HEK293 (cell line): Measurements from ENCODE around the gene TEPSIN.

ENCODE experiments used
- CTCF ChIA-PET: fragments of 350-600 bp; formaldehyde crosslinking; extraction: SDS; loops from one replicate; lab custom pipeline; 2021; ENCODE audit warnings: antibody characterized with exemption; lab: Yijun Ruan, JAX
- POLR2A ChIA-PET: fragments of 300-600 bp; formaldehyde crosslinking; extraction: SDS; loops from one replicate; lab custom pipeline; 2020; ENCODE audit warnings: antibody characterized with exemption, inconsistent platforms; lab: Yijun Ruan, JAX
- H3K27ac ChIP-seq: fragments of 200-500 bp; sonication (Bioruptor generic); 2 replicates; pipeline ENCODE4 v1.5.1; 2014; ENCODE audit warnings: low read depth, low read length, control low read depth, inconsistent platforms; ENCODE audit errors: extremely low read depth
- H3K36me3 ChIP-seq, 2 experiments: fragments of 200-500 bp in 1 of 2; sonication (Bioruptor generic) in 1 of 2; 1 replicate in 1 of 2; 2 replicates in 1 of 2; pipeline ENCODE4 v1.5.1; 2014 to 2017; ENCODE audit warnings: inconsistent platforms in 2 of 2, low read length in 2 of 2; ENCODE audit not compliant: control insufficient read depth in 2 of 2, insufficient read depth in 1 of 2
- H3K4me1 ChIP-seq: fragments of 200-500 bp; sonication (Bioruptor generic); 2 replicates; pipeline ENCODE4 v1.5.1; 2014; ENCODE audit warnings: mild to moderate bottlenecking, low read length, inconsistent platforms; ENCODE audit not compliant: control insufficient read depth, insufficient read depth
- H3K4me3 ChIP-seq: 2 replicates; pipeline ENCODE4 v1.5.1; 2011; ENCODE audit warnings: low read depth, mild to moderate bottlenecking, control low read depth, low read length, moderate library complexity
- H3K9me3 ChIP-seq: fragments of 200-500 bp; sonication (Bioruptor generic); 2 replicates; pipeline ENCODE4 v1.5.1; 2014; ENCODE audit warnings: low read depth, low read length, inconsistent platforms; ENCODE audit not compliant: control insufficient read depth, insufficient read depth
- KLF10 ChIP-seq: fragments of 450-650 bp; IDR thresholded peaks from 2 replicates; pipeline ENCODE4 v1.5.1; 2018; ENCODE audit warnings: missing biosample characterization, mild to moderate bottlenecking, missing genetic modification characterization
- KLF8 ChIP-seq: fragments of 450-650 bp; formaldehyde crosslinking; IDR thresholded peaks from 2 replicates; pipeline ENCODE4 v1.5.1; 2016; ENCODE audit warnings: missing biosample characterization, missing genetic modification characterization
- ZBTB20 ChIP-seq: fragments of 450-650 bp; formaldehyde crosslinking; IDR thresholded peaks from 2 replicates; pipeline ENCODE4 v1.5.1; 2016; ENCODE audit warnings: missing biosample characterization, missing genetic modification characterization
- ZNF169 ChIP-seq: fragments of 450-650 bp; formaldehyde crosslinking; IDR thresholded peaks from 2 replicates; pipeline ENCODE4 v1.5.1; 2016; ENCODE audit warnings: missing biosample characterization, missing genetic modification characterization
- ZNF175 ChIP-seq: fragments of 450-650 bp; formaldehyde crosslinking; IDR thresholded peaks from 2 replicates; pipeline ENCODE4 v1.5.1; 2016; ENCODE audit warnings: missing biosample characterization, missing genetic modification characterization
- ZNF223 ChIP-seq: fragments of 450-650 bp; formaldehyde crosslinking; IDR thresholded peaks from 2 replicates; pipeline ENCODE4 v1.5.1; 2016; ENCODE audit warnings: missing biosample characterization, missing genetic modification characterization
- ZNF426 ChIP-seq: fragments of 450-650 bp; formaldehyde crosslinking; IDR thresholded peaks from 2 replicates; pipeline ENCODE4 v1.5.1; 2017; ENCODE audit warnings: missing biosample characterization, missing genetic modification characterization, mild to moderate bottlenecking, inconsistent platforms, moderate library complexity
- ZNF449 ChIP-seq: fragments of 450-650 bp; formaldehyde crosslinking; IDR thresholded peaks from 2 replicates; pipeline ENCODE4 v1.5.1; 2017; ENCODE audit warnings: missing biosample characterization, mild to moderate bottlenecking, missing genetic modification characterization, moderate library complexity
- ZNF473 ChIP-seq: fragments of 450-650 bp; formaldehyde crosslinking; IDR thresholded peaks from 2 replicates; pipeline ENCODE4 v1.5.1; 2017; ENCODE audit warnings: missing biosample characterization, missing genetic modification characterization
- ZNF658 ChIP-seq: fragments of 450-650 bp; formaldehyde crosslinking; IDR thresholded peaks from 2 replicates; pipeline ENCODE4; 2016; ENCODE audit warnings: missing biosample characterization, missing genetic modification characterization
- ZNF660 ChIP-seq: fragments of 450-650 bp; IDR thresholded peaks from 2 replicates; pipeline ENCODE4 v1.5.1; 2018; ENCODE audit warnings: missing biosample characterization, mild to moderate bottlenecking, missing genetic modification characterization
- ZNF776 ChIP-seq: fragments of 450-650 bp; formaldehyde crosslinking; IDR thresholded peaks from 2 replicates; pipeline ENCODE4 v1.5.0; 2017; ENCODE audit warnings: missing biosample characterization, missing genetic modification characterization, borderline replicate concordance
- ZNF843 ChIP-seq: fragments of 450-650 bp; formaldehyde crosslinking; IDR thresholded peaks from 2 replicates; pipeline ENCODE4 v1.5.1; 2016; ENCODE audit warnings: missing biosample characterization, missing genetic modification characterization
- TF ChIP-seq, protein P1 (sequence below): fragments of 450-650 bp; formaldehyde crosslinking; IDR thresholded peaks from 2 replicates; pipeline ENCODE4 v1.5.1; 2016; ENCODE audit warnings: missing biosample characterization, missing genetic modification characterization
- TF ChIP-seq, protein P2 (sequence below): fragments of 450-650 bp; formaldehyde crosslinking; IDR thresholded peaks from 2 replicates; pipeline ENCODE4 v1.5.1; 2016; ENCODE audit warnings: missing biosample characterization, missing genetic modification characterization
- TF ChIP-seq, protein P3 (sequence below): fragments of 450-650 bp; formaldehyde crosslinking; IDR thresholded peaks from 2 replicates; pipeline ENCODE4 v1.5.1; 2016; ENCODE audit warnings: missing biosample characterization, missing genetic modification characterization

The TEPSIN gene

DNA sequence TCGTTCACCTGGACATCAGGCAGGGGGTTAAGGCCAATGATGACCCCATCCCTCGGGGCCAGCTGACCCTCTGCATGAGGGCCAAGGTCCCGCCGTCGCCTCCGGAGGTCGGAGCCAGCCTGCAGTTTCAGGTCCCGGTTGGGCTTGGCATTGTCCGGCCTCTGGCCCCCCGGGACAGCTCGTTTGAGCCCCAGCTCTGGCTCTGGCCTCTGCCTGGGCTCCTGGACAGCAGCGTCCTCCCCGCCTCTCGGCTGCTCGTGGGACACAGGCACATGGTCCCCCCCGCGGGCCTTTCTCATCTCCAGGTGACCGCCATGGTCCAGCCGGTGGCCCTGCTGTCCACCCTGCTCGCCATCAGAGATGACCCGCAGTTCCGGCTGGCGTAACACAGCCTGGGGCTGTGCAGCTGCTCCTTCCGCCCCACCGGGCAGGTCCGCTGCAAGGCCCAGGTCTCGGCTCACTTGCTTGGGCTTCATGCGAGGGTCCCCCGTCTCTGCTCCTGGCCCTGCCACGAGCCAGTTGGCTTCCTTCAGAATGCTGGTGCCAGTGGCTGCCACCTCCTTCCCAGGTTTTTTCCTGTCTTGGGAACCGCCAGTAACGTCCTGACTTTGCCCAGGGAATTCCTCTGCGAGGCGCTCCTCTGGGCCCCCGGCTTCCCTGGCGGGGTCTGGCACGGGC is 6.9 kb upstream of the TEPSIN start (continued):
- TF ChIP-seq ZNF449 (tag by site-specific recombination): peak; percentile 65; the same call in 1 of the 2 replicates

- TF ChIP-seq ZNF658 (no peak), ZNF175 (no peak), ZNF843 (tag by site-specific recombination) (no peak), KLF8 (tag by site-specific recombination) (no peak), ZNF660 (tag by site-specific recombination) (no peak), ZNF169 (tag by site-specific recombination) (no peak)
- POLR2A ChIA-PET: interaction anchor here (0.5 kb wide), 1 partner anchor 402 kb away, joined by 4 read pairs; no protein-coding TSS in a partner anchor
- Histone ChIP-seq H3K27ac (no peak overlapping the region), H3K36me3 (peaks cover 0 to 47% of the 10 kb centered on the region in 2 experiments; a peak in 2 of 3 replicates), H3K9me3 (no peaks in the 10 kb centered on the region), H3K4me3 (no peak overlapping the region), H3K4me1 (no peaks in the 10 kb centered on the region; the same call in 1 of the 2 replicates)
- CTCF ChIA-PET: interaction anchor here (0.7 to 1.3 kb wide), 2 partner anchors 147 to 731 kb away, joined by 3 read pairs; no protein-coding TSS in a partner anchor
These were observed 6.3 kb upstream of the TEPSIN start for GRCh38 chr17:81245024-81245664.

DNA sequence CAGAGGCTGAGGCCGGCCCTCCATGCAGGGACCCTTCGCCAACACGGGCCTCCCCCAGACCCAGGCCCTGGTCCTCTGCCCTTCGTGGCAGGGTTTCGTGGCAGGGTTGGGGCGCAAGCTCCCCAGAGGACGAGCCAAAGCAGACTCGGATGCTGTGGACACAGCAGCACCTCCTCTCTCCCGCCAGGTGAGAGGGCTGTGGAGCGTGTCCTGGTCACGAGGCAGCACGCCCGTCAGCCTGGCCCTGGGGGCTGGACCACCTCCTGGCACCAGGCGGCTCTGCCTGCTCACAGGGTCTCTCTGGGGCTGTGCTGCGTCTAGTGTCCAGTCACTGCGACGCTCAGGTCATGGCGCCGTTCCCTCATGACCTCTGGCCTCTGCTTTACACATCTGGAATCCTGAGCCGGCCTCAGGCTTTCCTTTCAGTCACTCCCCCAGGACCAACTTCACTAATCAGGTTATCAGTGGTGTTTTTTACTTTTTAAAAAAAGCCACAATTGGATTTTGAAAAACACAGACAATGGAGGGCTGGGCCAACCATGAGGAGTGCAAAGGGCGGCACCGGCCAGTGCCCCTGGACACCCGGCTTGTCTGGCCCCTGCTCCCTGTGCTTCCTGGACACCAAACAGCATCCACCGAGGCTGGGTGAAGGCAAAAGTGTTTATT is 5.6 kb upstream of the TEPSIN start:
- POLR2A ChIA-PET: interaction anchor here (1.2 kb wide), 1 partner anchor 22 kb away, joined by 4 read pairs; the partner anchor contains the start of gene CEP131
- Histone ChIP-seq H3K4me3 (no peak overlapping the region), H3K9me3 (no peaks in the 10 kb centered on the region), H3K4me1 (no peaks in the 10 kb centered on the region; the same call in 1 of the 2 replicates), H3K36me3 (peaks cover 0 to 40% of the 10 kb centered on the region in 2 experiments; a peak in 2 of 3 replicates), H3K27ac (no peak overlapping the region)
- CTCF ChIA-PET: interaction anchor here (1.3 kb wide), 1 partner anchor 147 kb away, joined by 3 read pairs; no protein-coding TSS in a partner anchor
- TF ChIP-seq ZNF776 (tag by site-specific recombination) (no peak), ZBTB20 (tag by site-specific recombination) (no peak), ZNF473 (tag by site-specific recombination) (no peak), ZNF426 (tag by site-specific recombination) (no peak), ZNF660 (tag by site-specific recombination) (no peak), KLF10 (tag by site-specific recombination) (no peak), ZNF223 (tag by site-specific recombination) (no peak)
- TF ChIP-seq, protein P1, sequence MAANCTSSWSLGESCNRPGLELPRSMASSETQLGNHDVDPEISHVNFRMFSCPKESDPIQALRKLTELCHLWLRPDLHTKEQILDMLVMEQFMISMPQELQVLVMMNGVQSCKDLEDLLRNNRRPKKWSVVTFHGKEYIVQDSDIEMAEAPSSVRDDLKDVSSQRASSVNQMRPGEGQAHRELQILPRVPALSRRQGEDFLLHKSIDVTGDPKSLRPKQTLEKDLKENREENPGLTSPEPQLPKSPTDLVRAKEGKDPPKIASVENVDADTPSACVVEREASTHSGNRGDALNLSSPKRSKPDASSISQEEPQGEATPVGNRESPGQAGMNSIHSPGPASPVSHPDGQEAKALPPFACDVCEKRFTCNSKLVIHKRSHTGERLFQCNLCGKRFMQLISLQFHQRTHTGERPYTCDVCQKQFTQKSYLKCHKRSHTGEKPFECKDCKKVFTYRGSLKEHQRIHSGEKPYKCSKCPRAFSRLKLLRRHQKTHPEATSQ (tag by site-specific recombination): no peak
- TF ChIP-seq, protein P2, sequence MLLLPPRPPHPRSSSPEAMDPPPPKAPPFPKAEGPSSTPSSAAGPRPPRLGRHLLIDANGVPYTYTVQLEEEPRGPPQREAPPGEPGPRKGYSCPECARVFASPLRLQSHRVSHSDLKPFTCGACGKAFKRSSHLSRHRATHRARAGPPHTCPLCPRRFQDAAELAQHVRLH (tag by site-specific recombination): no peak
- TF ChIP-seq, protein P3, sequence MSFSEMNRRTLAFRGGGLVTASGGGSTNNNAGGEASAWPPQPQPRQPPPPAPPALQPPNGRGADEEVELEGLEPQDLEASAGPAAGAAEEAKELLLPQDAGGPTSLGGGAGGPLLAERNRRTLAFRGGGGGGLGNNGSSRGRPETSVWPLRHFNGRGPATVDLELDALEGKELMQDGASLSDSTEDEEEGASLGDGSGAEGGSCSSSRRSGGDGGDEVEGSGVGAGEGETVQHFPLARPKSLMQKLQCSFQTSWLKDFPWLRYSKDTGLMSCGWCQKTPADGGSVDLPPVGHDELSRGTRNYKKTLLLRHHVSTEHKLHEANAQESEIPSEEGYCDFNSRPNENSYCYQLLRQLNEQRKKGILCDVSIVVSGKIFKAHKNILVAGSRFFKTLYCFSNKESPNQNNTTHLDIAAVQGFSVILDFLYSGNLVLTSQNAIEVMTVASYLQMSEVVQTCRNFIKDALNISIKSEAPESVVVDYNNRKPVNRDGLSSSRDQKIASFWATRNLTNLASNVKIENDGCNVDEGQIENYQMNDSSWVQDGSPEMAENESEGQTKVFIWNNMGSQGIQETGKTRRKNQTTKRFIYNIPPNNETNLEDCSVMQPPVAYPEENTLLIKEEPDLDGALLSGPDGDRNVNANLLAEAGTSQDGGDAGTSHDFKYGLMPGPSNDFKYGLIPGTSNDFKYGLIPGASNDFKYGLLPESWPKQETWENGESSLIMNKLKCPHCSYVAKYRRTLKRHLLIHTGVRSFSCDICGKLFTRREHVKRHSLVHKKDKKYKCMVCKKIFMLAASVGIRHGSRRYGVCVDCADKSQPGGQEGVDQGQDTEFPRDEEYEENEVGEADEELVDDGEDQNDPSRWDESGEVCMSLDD: no peak
